ENCODE measurements around the gene MRPL52.
"Not testable (repeated sequence)": the region's sequence is repeated elsewhere in the genome, so short reads cannot be mapped to it uniquely, and the experiment has no call there.

Gene MRPL52

DNA sequence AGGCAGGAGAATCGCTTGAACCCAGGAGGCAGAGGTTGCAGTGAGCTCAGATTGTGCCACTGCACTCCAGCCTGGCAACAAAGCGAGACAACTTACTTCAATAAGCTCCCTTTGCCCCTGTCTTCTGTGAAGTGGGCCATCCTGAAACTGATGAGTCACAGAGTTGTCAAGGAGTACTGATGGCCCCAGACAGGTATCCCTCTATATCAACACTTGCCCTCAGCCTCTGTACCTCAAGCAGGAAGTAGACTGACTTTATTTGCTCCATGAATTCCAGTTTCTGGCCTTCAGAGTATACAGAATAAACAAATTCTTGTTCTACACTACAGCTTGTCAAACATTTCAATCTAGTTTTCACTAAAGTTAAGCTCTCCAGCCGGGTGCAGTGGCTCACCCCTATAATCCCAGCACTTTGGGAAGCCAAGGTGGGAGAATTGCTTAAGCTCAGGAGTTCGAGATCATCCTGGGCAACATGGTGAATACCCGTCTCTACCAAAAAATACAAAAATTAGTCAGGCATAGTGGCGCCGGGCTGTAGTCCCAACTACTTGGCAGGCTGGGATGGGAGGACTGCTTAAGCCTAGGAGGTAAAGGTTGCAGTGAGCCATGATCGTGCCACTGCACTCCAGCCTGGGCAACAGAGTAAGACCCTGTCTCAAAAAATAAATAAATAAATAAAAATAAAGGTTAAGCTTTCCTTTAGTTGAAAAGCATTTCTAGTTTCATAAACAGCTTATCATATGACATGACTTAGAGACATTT lies 25.5 kb downstream of the MRPL52 start:
- DNase-seq, result no peak

DNA sequence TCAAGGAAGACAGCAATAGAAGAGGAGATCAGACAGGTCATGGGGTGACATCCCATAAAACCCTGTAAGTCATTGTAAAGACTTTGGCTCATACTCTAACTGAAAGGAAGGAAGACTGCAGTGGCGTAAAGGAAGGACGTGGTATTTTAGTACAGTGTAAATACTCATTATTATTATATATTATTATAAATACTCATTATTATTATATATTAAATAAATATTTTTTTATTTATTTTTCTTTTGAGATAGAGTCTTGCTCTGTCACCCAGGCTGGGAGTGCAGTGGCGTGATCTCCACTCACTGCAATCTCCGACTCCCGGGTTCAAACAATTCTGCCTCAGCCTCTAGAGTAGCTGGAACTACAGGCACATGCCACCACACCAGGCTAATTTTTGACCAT lies 26.7 kb downstream of the MRPL52 start:
- no peak for DNase-seq

DNA sequence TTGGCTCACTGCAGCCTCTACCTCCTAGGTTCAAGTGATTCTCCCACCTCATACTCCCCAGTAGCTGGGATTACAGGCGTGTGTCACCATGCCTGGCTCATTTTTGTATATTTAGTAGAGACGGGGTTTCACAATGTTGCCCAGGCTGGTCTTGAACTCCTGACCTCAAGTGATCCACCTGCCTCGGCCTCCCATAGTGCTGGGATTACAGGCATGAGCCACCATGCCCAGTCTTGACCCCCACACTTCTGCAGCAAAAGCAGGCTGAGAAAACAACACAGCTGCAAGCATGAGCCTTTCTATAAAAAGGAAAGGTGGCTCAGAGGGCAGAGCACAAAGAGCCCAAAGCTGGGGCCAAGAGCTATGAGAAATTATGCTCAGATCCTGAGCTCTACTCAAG lies 30.7 kb downstream of the MRPL52 start:
- not testable (repeated sequence) for DNase-seq

GRCh38 chr14:22861651-22862050 lies 32.0 kb downstream of the MRPL52 start:
- DNase-seq, result no peak

- DNase-seq, result no peak
Measured at GRCh38 chr14:22864979-22865378, 35.3 kb downstream of the MRPL52 start.

- no peak for DNase-seq
Measured at GRCh38 chr14:22865424-22866405, 36.0 kb downstream of the MRPL52 start.

DNA sequence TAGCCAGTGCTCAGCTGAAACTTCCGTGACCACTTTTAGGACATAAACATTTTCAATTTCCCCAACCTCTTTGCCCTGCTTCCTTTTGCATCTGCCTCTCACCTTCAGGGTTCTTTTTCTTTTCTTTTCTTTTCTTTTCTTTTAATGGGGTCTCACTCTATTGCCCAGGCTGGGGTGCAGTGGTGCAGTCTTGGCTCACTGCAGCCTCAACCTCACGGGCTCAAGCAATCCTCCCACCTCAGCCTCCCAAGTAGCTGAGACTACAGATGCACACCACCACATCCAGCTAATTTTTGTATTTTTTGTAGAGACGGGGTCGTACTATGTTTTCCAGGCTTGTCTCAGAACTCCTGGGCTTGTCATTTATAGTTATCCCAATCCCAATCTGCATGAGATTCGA lies 37.2 kb downstream of the MRPL52 start:
- DNase-seq, result no peak

- DNase-seq, result peak; percentile 50
Measured at GRCh38 chr14:22870811-22871223, 41.1 kb downstream of the MRPL52 start.

DNA sequence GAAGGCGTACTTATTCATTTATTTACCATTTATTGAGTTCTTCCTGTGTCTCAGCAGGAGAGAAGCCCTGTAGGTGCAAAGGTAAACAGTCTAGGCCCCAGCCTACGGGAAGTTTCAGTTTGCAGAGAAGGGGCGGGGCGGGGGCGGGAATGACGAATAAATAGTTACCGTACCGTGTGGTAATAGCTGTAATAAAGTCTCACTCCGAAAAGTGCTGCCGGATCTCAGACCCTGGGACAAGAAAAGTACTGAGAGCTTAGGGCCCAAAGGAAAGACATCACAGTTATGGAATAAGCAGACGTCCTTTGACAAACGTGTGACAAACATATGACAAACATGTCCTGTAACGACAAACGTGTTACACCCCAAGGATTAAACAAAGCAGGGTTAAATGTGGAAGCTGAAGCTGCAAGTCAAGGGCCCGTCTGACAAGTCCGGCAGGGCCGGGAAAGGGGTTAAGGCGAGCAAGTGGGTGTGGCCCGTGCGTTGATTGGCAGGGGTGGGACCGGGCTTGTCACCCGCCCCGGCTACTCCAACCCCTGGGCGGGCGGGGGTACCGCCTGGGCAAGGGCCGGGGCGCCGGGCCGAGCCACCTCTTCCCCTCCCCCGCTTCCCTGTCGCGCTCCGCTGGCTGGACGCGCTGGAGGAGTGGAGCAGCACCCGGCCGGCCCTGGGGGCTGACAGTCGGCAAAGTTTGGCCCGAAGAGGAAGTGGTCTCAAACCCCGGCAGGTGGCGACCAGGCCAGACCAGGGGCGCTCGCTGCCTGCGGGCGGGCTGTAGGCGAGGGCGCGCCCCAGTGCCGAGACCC lies 41.7 kb downstream of the MRPL52 start, which contains the start of gene LRP10:
LRP10 (plus strand) TSS at position 517 of the 809 bp plus-strand sequence. CDS start 564 bp downstream, outside the sequence.
- peak; percentile 92 for DNase-seq

DNA sequence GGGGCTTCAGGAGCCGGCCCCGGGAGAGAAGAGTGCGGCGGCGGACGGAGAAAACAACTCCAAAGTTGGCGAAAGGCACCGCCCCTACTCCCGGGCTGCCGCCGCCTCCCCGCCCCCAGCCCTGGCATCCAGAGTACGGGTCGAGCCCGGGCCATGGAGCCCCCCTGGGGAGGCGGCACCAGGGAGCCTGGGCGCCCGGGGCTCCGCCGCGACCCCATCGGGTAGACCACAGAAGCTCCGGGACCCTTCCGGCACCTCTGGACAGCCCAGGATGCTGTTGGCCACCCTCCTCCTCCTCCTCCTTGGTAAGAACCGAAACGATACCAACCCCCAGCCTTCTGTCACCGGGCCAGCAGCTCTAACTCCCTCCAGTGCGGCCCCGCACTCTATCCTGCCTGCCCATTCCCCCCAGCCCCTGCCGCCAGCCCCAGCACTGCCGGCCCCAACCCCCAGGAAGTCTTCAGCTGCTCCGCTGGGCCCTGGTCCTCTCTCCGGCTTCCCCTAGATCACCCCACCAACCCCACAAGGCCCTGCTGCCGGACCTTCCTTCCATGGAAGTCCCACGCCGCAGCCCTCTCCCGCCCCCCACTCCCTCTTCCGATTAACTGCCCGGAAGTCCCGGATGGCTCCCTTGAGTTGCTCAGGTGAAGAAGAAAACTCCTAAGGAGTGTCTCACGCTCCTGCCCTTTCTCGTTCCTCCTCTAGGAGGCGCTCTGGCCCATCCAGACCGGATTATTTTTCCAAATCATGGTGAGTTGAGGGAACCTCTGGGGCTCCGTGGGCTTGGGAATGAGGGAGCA lies 42.5 kb downstream of the MRPL52 start:
- DNase-seq, result peak; percentile 74

DNA sequence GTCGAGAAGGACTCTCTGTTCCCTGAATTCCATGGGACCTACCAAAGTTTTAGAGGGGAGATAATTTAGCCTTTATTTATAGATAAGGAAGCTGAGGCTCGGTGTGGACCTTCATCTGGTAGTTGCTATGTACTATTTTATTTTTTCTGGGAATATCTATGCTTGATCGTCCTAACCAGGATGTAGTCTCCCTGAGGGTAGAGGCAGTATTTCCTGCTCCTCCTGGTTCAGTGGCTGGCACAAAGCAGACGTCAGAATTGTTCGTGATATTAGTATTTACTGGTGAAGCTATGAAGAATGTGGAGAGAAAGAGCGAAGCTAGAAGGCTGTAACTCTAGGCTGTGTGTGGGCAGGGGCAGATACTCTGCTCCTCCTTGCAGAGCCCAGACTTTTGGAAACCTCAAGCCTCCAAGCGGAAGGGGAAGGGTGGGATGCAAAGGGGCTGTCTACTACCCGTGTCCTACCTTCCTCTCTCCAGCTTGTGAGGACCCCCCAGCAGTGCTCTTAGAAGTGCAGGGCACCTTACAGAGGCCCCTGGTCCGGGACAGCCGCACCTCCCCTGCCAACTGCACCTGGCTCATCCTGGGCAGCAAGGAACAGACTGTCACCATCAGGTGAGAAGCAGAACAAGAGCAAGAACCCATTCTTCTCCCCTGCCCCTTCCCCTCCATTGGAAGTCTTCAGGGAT lies 43.3 kb downstream of the MRPL52 start:
- no peak for DNase-seq

GRCh38 chr14:22875003-22875747 lies 45.5 kb downstream of the MRPL52 start:
- no peak for DNase-seq

- DNase-seq, result no peak
Measured at GRCh38 chr14:22875748-22876319, 46.1 kb downstream of the MRPL52 start.

DNA sequence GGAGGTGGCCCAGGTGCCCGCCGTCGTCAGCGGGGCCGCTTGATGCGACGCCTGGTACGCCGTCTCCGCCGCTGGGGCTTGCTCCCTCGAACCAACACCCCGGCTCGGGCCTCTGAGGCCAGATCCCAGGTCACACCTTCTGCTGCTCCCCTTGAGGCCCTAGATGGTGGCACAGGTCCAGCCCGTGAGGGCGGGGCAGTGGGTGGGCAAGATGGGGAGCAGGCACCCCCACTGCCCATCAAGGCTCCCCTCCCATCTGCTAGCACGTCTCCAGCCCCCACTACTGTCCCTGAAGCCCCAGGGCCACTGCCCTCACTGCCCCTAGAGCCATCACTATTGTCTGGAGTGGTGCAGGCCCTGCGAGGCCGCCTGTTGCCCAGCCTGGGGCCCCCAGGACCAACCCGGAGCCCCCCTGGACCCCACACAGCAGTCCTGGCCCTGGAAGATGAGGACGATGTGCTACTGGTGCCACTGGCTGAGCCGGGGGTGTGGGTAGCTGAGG lies 47.4 kb downstream of the MRPL52 start:
- no peak for DNase-seq

- DNase-seq, result no peak
Measured at GRCh38 chr14:22878271-22879246, 48.9 kb downstream of the MRPL52 start.

GRCh38 chr14:22882064-22882463 lies 52.4 kb downstream of the MRPL52 start:
- no peak for DNase-seq

- peak; percentile 6 for DNase-seq
Measured at GRCh38 chr14:22882529-22883172, 53.0 kb downstream of the MRPL52 start.
